NCI-H2107 treated with DMSO at 0.1 percent for 48 hours (cell line): ENCODE measurements around the gene COL6A5.
"Not testable (repeated sequence)": the region's sequence is repeated elsewhere in the genome, so short reads cannot be mapped to it uniquely, and the experiment has no call there.

ENCODE experiments used
- DNase-seq: peaks from one replicate; lab custom pipeline; 2025; ENCODE audit not compliant: unreplicated experiment; lab: John Stamatoyannopoulos, UW

The COL6A5 gene

GRCh38 chr3:130432086-130432485, 86.6 kb downstream of the COL6A5 start:
- DNase-seq, result not testable (repeated sequence)

- no peak for DNase-seq
Observed at GRCh38 chr3:130433306-130433705, 87.8 kb downstream of the COL6A5 start.

GRCh38 chr3:130442284-130442683, 96.8 kb downstream of the COL6A5 start:
- DNase-seq, result peak; percentile 24

- not testable (repeated sequence) for DNase-seq
Observed at GRCh38 chr3:130446840-130447239, 101.4 kb downstream of the COL6A5 start.

- DNase-seq, result not testable (repeated sequence)
Observed at GRCh38 chr3:130448155-130448554, 102.7 kb downstream of the COL6A5 start.

- DNase-seq, result no peak
Observed at GRCh38 chr3:130456540-130456939, 111.1 kb downstream of the COL6A5 start.

- no peak for DNase-seq
Observed at GRCh38 chr3:130457671-130458070, 112.2 kb downstream of the COL6A5 start.

- DNase-seq, result no peak
Observed at GRCh38 chr3:130459944-130460343, 114.5 kb downstream of the COL6A5 start.

- DNase-seq, result no peak
Observed at GRCh38 chr3:130462089-130462488, 116.6 kb downstream of the COL6A5 start.

- no peak for DNase-seq
Observed at GRCh38 chr3:130463221-130463620, 117.7 kb downstream of the COL6A5 start.

GRCh38 chr3:130465521-130465920, 120.0 kb downstream of the COL6A5 start:
- DNase-seq, result no peak

GRCh38 chr3:130468311-130468710, 122.8 kb downstream of the COL6A5 start:
- DNase-seq, result no peak

GRCh38 chr3:130470126-130470525, 124.7 kb downstream of the COL6A5 start:
- DNase-seq, result no peak

- no peak for DNase-seq
Observed at GRCh38 chr3:130473416-130473815, 127.9 kb downstream of the COL6A5 start.

- peak; percentile 11 for DNase-seq
Observed at GRCh38 chr3:130480736-130481135, 135.3 kb downstream of the COL6A5 start.

- no peak for DNase-seq
Observed at GRCh38 chr3:130488288-130488687, 142.8 kb downstream of the COL6A5 start.

GRCh38 chr3:130488769-130489450, 143.4 kb downstream of the COL6A5 start:
- no peak for DNase-seq

GRCh38 chr3:130490241-130490640, 144.8 kb downstream of the COL6A5 start:
- DNase-seq, result no peak

- DNase-seq, result no peak
Observed at GRCh38 chr3:130491431-130491830, 146.0 kb downstream of the COL6A5 start.

- DNase-seq, result no peak
Observed at GRCh38 chr3:130504701-130505100, 159.2 kb downstream of the COL6A5 start.

- no peak for DNase-seq
Observed at GRCh38 chr3:130506031-130506430, 160.6 kb downstream of the COL6A5 start.

GRCh38 chr3:130507746-130508145, 162.3 kb downstream of the COL6A5 start:
- DNase-seq, result no peak

- DNase-seq, result peak; percentile 44
Observed at GRCh38 chr3:130509008-130509407, 163.5 kb downstream of the COL6A5 start.
